ENCODE measurements around the gene TMEM41A.
"Not testable (repeated sequence)": the region's sequence is repeated elsewhere in the genome, so short reads cannot be mapped to it uniquely, and the experiment has no call there.

TMEM41A gene

DNA sequence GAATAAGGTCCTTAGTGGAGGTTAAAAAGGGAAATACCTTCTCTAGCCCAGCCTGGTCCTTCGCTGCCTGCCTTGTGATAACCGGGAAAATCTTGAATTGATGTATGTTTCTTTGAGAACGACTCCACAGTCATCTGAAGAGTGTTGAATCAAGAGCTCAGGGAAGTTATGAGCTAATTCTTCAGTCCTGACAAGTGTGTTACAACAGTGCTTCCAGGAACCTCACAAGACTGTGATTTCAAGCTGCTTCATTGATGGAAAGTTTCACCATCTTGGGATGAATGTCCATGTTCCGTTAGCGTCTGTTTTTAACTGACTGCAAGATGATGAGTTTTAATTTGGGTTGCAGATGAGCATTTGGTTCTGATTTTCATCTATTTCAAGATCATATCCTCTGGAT is 12.4 kb downstream of the TMEM41A start:
- no peak for DNase-seq

GRCh38 chr3:185484296-185484695 is 14.5 kb downstream of the TMEM41A start:
- no peak for DNase-seq

- DNase-seq, result no peak
Observed at GRCh38 chr3:185479373-185479945, 19.4 kb downstream of the TMEM41A start.

DNA sequence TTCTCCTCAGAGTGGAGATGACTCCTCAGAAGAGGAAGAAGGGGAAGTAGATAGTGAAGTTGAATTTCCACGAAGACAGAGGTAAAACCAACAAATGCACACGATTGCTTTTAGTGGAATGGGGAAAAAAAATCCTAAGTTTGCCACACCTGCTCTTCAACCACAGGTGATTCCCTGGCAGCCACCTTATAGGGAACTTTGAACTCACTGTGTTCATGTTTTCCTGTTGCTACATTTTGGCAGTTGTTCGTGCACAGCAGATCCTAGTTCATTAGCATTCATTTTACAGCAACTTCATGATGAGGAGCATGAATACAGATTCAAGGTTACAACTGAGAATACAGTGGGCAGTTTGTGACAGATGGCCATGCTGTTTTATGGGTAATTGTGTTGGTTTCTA is 21.5 kb downstream of the TMEM41A start:
- DNase-seq, result no peak

DNA sequence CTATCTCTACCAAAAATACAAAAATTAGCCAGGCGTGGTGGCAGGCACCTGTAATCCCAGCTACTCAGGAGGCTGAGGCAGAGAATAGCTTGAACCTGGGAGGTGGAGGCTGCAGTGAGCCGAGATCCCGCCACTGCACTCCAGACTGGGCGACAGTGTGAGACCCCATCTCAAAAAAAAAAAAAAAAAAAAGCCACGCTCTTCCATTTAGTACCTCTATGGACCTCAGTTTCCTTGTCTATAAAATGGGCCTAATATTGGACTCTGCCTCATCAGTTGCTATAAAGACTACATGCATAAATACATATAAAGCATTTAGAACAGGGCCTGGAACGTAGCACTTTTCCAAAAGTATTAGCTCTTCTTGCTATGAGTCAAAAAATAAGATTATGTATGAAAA is 23.9 kb downstream of the TMEM41A start:
- not testable (repeated sequence) for DNase-seq

DNA sequence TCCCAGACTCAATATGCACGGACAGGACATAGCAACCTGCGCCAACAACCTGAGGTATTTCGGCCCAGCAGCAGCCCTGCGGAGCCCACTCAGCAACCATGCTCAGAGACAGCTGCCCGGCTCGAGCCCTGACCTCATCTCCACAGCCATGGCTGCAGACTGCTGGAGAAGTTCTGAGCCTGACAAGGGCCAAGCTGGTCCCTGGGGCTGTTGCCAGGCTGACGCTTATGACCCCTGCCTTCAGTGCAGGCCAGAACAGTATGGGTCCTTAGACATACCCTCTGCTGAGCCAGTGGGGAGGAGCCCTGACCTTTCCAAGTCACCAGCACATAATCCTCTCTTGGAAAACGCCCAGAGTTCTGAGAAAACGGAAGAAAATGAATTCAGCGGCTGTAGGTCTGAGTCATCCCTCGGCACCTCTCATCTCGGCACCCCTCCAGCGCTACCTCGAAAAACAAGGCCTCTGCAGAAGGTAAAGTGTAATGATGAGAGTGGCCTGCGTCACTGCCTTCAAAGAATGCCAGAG is 25.5 kb downstream of the TMEM41A start:
- DNase-seq, result no peak

DNA sequence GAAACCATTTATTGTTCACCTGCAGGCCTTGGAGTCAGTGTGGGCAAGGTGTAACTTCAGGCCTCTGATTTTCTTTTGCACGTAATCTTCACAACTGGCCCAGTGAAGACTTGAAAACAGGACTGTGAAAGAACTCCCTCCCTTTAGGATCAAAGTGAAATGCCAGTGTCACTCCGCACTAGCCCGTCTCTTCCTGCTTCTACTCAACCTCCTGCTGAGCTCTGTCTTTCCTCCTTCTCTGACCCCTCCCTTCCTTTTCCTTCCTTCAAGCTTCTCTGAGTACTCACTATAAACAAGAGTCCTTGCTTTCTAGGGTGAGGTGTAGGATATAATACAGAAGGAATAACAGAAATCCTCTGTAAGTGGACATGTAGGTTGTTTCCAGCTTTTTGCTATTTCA is 28.5 kb downstream of the TMEM41A start:
- DNase-seq, result no peak

DNA sequence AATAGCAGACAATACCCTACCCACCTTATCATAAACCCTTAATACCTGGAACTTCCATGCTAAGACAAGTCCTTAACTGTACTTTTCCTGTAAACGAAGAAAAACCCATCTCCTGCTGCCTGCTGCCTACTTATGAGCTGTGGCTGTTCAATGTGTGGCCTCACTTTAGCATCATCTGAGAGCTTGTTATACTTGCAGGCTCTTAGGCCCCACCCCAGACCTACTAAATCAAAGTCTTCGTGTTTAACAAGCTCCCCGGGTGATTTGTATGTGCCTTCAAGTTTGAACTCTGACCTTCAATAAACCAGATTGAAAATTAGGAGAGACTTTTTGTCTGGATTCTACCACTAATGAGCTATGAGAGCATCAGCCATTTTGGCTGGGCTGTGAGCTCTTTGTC is 29.3 kb downstream of the TMEM41A start:
- DNase-seq, result no peak

DNA sequence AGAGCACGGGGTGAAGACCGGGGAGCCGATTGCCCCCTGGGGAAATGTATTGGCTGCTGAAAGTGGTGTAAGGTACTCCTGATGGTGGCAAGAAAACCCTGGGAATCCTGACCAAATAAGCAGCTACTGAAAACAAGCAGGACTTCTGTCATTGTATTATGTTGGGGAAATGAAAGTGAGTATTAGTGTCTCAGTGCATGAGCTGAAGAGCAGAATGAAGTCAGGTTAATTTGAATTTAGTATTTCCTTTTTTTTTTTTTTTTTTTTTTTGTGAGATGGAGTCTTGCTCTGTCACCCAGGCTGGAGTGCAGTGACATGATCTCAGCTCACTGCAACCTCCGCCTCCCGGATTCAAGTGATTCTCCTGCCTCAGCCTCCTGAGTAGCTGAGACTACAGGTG is 32.7 kb downstream of the TMEM41A start:
- not testable (repeated sequence) for DNase-seq

DNA sequence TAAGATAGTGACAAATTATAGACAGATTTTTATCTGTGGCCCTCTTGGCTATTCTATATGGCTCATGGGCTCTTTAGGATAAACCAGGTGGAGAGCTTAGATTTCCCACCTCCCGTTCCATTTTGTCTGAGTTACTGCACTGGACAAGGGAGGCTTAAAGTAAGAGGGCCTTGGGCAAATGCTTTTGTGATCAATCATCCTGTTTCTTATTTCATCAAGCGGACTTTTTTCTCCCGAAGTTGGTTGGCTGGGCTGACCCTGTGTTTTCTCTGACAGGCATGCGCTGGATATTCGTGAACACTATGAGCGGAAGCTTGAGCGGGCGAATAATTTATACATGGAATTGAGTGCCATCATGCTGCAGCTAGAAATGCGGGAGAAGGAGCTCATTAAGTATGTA is 33.4 kb downstream of the TMEM41A start:
- DNase-seq, result no peak

- DNase-seq, result peak; percentile 5
Observed at GRCh38 chr3:185460719-185461350, 38.0 kb downstream of the TMEM41A start.

DNA sequence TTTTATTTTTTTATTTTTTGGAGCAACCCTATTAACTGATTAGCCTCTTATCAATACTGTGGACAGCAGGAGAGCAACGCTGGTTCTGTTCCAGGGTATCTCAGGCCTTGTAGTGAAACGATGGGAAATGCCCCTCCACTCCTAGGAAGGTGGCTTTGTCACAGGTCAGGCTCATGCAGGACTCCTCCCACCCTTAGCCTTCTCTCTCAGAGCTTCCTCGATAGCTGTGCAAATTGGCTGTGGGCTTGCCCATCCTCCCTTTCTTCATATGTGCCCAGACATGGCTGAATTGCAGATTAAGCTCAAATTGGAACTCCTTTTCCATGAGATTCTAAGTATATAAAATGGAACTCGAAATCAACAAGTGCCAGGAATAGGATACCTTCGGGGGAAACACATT is 38.5 kb downstream of the TMEM41A start:
- DNase-seq, result no peak

DNA sequence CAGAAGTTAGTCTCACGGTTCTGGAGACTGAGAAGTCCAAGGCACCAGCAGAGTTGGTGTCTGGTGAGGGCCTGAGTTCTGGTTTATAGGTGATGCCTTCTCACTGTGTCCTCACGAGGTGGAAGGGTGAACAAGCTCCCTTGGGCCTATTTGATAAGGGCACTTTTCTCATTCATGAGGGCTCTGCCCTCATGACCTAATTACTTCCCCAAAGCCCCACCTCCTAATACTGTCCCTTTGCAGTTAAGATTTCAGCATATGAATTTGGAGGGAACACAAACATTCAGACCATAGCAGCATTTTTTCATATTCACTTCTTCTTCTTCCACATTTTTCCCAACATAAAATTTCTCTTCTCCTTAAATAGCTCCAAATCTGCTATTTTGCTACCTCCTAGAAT is 41.5 kb downstream of the TMEM41A start:
- no peak for DNase-seq

- DNase-seq, result not testable (repeated sequence)
Observed at GRCh38 chr3:185451432-185451831, 47.4 kb downstream of the TMEM41A start.

GRCh38 chr3:185448107-185448506 is 50.7 kb downstream of the TMEM41A start:
- DNase-seq, result no peak

DNA sequence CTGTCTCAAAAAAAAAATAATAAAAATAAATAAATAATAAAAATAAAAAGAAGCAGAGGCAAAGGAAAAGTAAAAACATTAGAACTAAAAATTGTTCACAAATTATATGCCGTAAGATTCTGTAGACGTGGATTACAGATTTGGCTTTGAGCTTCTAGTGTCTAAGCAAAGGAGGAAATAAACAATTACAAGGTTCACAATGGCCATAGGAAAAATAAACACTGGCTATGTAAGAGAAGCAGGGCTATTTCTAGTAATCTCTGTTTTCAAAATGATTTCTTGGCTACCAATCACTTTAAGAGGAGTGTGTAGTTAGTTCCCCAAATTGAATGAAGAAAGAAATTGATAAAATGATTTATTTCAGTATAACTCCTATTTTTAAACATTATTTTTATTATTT is 54.5 kb downstream of the TMEM41A start:
- DNase-seq, result no peak

GRCh38 chr3:185442031-185442430 is 56.8 kb downstream of the TMEM41A start:
- DNase-seq, result no peak

DNA sequence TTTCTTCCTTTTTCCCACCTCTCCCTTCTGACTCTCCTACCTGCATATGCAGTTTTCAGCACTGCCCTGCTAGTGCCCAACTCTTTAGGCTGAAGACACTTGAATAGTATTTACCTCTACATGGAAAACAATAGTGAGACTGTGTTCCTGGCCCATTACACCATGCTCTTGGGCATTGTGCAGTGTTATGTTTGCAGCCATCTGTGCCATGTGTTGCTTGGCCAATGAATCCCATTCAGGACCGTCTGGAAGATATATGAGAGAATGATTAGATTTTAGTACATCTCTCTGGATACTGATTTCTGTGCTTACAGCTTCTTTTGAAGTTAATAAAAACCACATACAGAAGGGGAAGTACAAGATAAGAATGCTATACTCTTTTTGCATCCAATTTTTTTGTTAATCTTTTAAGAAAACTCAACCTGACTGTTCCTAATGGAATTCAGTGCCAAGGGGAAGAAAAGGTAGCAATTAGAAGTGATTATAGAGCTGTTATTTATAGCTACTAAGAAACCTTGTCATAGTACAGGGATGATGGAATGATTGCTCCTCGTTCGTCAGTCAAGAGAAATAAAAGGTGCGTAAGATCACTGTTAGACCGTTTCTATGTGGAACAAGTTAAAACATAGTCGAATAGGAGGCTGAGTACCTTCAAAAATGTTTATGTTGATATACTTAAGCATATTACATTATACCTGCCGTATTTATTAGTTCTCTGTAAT is 58.9 kb downstream of the TMEM41A start:
- DNase-seq, result no peak

All from fibroblast of skin of right quadriceps (primary cell).